Stimulated activated CD8-positive, alpha-beta memory T cell treated with anti-CD3 and anti-CD28 coated beads, Interleukin-12 subunit alpha, Interleukin-12 subunit beta, amount 100 ng/mL, for 24 hours (primary cell): ENCODE data around the gene OR2J2.
"Not testable (repeated sequence)": the region's sequence is repeated elsewhere in the genome, so short reads cannot be mapped to it uniquely, and the experiment has no call there.

Experiments used
- DNase-seq: peaks from one replicate; pipeline ENCODE4 v3.0.0-alpha.2; 2020; ENCODE audit errors: extremely low read depth

Gene OR2J2

DNA sequence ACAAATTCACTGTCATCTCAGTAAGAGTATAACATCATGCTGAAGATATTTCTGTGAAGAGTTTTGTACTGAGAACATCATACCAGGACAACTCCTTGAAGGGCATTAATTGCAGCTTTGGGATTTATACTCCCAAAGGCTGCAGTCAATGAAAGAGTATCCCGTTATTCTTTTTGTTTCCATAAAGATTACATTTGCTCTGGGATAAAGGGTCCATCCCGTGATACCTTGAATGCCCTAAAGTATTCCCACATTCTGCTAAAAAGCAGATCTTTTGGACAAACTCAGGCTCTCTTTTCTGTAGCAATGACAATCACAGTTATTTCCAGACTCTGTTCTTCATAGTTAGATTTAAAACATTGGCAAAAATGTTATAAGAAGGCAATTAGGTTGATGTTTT, at the start of gene OR2J2:
TSS of gene OR2J2 (plus strand) at position 301 of the 400 bp plus-strand sequence. CDS start 2,729 bp downstream, outside the sequence.
- not testable (repeated sequence) for DNase-seq

DNA sequence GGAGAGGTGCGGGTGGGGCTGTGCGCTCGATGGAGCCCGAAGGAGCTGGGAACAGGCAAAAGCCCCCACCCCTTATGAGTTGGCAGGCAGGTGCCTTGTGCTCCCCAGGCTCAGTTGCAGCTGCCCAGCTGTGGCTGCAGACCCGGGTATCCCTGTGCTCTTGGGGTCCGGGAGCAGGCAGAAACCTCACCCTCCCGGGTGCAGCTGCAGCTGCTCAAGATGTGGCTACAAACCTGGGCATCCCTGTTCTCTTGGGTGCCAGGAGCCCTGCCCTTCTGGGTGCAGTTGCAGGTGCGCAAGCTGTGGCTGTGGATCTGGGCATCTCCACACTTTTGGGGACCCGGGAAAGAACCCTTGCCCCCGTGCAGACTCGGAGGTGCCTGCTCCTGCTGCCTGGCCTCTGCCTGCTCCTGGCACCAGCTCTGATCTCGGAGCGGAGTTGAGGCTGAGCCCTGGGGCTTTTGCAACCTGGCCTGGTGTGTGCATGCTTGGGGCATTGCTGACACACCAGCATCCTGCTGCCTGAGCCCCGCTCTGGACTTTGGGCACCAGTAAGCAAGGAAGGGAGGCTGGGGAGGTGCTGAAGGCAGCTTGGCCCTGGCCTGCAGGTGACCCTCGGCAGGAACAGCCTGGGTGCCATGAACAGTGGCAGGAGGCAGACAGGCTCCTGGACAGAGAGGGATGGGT, 41.2 kb upstream of the OR2J2 start:
- DNase-seq, result no peak

DNA sequence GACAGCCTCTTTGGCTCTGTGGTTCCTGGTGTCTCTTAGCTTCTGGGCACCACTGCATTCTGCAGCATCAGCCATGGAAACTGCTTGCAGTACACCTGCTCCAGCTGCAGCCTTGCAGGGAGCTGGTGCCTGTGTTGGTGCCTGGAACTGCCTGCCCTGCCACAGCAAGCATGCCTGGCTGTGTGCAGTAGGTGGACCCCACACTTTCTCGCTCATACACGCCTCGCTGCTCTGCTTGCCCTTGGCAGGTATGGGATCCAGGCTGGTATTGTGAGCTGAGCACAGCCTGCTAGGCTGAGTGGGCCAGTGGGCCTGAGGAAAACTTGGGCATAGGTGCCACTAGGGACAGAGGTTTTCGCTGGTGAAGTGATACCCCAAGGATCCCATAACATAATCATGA, 40.1 kb upstream of the OR2J2 start:
- no peak for DNase-seq

DNA sequence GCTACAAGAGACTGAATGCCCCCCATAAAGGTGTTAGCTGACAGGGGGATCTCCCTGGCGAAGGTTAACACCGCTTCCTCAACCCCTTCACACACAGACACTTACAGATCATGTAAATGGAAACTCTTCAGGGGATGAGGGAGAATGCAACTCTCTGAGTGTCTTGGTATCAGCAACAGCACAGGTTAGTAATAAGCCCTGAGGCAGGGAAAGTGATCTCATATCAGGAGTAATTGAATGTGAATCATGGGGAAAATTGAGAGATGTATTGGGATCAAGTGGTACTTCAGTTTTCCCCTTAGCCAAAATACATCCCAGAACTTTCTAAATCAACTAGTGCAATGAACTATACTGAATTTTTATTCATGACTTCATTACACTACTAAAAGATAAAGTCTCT, 39.0 kb upstream of the OR2J2 start:
- DNase-seq, result no peak

- no peak for DNase-seq
These were observed 33.0 kb upstream of the OR2J2 start for GRCh38 chr6:29137724-29138123.

- DNase-seq, result no peak
These were observed 29.1 kb upstream of the OR2J2 start for GRCh38 chr6:29141606-29142005.

DNA sequence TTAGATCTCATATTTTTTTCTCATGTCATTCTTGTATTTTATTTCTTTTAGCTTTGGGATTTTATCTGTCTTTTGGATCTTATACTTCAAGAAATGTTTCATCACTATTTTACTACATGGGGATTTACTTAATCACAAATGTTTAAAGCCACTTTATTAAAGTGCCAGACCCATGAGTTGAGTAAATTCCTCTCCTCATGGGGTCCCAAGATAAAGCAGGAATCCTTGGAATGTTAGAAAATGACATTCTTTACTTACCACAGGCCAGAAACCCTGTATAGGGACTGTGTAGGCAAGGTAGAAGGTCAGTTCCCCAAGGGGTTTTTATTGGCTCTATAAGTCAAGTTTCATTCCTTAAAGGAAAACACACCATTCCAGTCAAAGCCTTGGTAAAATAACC, 28.4 kb upstream of the OR2J2 start:
- no peak for DNase-seq

DNA sequence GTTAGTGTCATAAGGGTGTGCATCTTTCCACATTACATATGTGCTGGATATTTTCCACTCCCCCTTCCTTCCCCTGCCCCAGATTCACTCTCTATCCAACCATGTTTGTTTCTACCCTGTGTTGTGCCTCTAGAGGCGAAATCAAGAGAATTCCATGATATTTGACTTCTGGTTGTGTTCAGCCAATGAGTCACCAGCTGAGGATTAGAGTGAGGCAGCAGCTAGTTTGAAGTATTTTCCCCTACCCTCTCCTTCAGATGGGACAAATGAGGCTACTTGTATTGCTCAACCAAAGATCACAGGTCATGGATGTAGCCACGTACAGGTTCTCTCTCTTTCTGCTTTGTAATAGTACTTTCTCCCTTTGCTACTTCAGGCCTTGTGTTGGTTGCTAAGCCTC, 24.5 kb upstream of the OR2J2 start:
- no peak for DNase-seq

- no peak for DNase-seq
These were observed 23.6 kb upstream of the OR2J2 start for GRCh38 chr6:29147074-29147473.

DNA sequence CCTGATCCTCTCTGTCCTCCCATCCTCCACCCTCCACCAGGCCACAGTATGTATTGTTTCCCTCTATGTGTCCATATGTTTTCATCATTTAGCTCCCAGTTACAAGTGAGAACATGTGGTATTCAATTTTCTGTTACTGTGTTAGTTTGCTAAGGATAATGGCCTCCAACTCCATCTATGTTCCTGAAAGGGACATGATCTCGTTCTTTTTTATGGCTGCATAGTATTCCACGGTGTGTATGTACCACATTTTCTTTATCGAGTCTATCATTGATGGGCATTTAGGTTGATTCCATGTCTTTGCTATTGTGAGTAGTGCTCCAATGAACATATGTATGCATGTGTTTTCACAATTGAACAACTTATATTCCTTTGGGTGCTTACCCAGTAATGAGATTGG, 21.3 kb upstream of the OR2J2 start:
- DNase-seq, result not testable (repeated sequence)

- DNase-seq, result no peak
These were observed 17.6 kb upstream of the OR2J2 start for GRCh38 chr6:29153083-29153482.

- DNase-seq, result not testable (repeated sequence)
These were observed 15.5 kb upstream of the OR2J2 start for GRCh38 chr6:29155182-29155581.

DNA sequence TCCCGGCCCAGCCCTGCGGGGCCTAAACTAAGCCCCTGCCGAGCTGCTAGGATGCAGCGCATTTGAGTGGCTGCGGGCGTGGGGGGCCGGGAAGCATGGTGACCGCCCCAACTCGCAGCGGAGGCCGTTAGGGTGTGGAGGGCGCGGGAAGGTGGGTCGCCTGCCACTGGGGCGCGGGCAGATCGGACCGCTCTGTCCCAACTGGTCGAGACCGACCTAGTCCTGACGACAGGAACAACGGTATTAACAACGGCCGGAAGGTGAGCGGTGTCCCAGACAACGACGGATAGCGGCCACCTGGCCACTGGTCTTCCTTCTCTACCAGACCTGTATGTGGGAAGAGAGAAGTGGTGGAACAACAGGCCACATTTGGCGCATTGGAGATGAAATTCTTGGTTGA, 10.8 kb upstream of the OR2J2 start:
- DNase-seq, result not testable (repeated sequence)

GRCh38 chr6:29165571-29165970, 5.1 kb upstream of the OR2J2 start:
- not testable (repeated sequence) for DNase-seq

DNA sequence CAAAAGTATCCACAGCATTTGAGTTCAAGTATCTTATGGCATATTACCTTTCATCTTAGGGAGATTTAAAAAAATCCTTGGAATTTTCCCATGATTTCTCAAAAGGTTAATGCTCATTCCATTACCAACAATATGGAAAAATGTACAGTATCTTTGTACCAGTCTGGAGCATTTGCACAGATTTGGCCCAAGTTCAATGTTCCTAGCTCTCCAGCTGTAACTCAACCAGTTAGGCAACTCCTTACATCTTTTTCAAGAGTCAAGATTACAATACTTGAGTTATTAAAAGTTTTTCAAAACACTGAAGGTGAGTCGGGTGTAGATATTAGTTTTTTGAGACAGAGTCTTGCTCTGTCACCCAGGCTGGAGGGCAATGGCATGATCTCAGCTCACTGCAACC, 1.0 kb downstream of the OR2J2 start:
- DNase-seq, result no peak

DNA sequence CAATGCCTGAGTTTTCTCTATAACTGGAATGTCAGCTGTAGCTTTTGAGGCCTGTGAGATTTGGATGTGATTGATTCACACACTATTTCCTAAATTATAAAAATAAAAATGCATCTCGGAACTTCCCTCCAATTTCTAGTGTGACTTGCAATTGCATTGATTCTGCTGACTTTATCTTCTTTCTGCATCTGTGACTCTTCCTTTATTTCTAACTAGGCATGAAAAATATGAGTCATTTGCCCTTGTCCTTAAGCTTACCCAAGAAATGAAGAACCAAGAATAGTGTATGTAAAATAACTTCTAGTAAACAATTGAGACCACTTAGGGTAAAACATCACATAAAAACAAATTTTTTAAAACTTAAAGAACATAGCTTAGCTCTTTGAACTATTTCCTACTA, 12.9 kb downstream of the OR2J2 start:
- DNase-seq, result no peak

GRCh38 chr6:29188659-29189058, 18.0 kb downstream of the OR2J2 start:
- DNase-seq, result not testable (repeated sequence)

- no peak for DNase-seq
These were observed 30.3 kb downstream of the OR2J2 start for GRCh38 chr6:29200767-29201662.

- no peak for DNase-seq
These were observed 31.3 kb downstream of the OR2J2 start for GRCh38 chr6:29201966-29202365.

- no peak for DNase-seq
These were observed 40.8 kb downstream of the OR2J2 start for GRCh38 chr6:29211488-29211887.

- DNase-seq, result no peak
These were observed 45.8 kb downstream of the OR2J2 start for GRCh38 chr6:29216528-29216927.

GRCh38 chr6:29217242-29217641, 46.5 kb downstream of the OR2J2 start:
- DNase-seq, result not testable (repeated sequence)

DNA sequence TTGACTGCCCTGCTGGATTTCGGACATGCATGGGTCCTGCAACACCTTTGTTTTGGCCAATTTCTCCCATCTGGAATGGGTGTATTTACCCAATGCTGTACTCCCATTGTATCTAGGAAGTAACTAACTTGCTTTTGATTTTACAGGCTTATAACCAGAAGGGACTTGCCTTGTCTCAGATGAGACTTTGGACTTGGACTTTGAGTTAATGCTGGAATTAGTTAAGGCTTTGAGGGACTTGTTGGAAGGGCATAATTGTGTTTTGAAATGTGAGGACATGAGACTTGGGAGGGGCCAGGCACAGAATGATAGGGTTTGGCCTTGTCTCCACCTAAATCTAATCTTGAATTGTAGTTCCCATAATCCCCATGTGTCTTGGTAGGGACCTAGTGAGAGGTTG, 47.3 kb downstream of the OR2J2 start:
- not testable (repeated sequence) for DNase-seq
